HG03064 (cell line): ENCODE measurements around the gene OR4D5.

Experiments
- ATAC-seq: cut with Tn5 transposase; IDR thresholded peaks from one replicate; pipeline ENCODE4 v1.9.1; 2021; ENCODE audit warnings: low read depth; ENCODE audit not compliant: unreplicated experiment

OR4D5 gene

DNA sequence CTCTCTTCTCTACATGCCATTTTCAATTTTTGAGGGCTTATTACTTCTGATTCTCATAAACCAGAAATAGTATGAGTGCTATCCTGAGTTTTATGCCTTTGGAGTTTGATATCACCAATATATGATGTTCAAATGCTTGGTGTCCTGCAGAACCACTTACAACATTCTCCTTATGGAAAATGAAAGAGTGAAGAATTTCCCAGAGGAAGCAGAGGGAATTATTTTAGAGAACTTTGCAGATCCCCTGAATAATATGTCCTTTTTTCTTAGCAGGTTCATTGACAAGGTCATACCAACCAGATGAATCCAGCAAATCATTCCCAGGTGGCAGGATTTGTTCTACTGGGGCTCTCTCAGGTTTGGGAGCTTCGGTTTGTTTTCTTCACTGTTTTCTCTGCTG is at the start of gene OR4D5:
Gene OR4D5, plus strand, starts transcription at position 301 of the 400 bp plus-strand sequence. Its CDS starts 0 bp downstream, at position 301.
- ATAC-seq = no peak

DNA sequence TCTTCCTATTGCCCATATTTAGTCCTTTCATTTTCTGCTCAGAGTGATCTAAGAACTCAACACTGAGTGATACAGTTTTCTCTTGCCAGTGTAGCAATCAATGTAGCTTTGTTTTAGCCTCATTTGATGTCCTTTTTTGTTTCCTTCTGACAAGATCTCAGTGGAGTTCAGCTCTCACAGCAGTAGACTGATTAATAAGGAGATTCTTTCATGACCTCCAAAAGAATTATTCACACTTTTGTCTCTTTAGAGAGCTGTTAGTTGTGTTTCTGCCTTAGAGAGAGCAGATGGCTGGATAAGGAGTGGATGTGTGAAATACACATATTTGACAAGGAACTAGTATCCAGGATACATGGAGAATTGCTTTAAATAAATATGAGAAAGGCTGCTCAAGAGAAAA is 47.4 kb upstream of the OR4D5 start:
- no peak for ATAC-seq

DNA sequence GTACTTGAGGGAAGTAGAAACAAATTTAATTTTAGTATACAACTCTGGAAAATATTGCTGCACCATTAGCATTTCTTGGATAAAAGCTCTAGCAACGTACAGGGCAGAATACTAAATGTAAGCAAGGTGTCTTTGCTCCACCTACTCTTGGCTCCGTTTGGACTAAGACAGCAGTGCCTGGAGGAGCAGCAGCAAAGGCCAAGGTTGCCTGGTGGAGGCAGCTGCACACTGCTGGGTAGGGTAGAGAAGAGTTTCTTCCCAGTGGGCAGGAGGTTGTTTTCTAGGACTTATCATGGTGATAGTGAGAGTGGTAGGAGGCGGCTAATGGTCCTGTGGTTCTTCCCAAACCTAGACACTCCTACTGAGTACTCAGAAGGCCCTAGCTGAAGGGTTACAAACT is 39.6 kb upstream of the OR4D5 start:
- ATAC-seq = no peak

DNA sequence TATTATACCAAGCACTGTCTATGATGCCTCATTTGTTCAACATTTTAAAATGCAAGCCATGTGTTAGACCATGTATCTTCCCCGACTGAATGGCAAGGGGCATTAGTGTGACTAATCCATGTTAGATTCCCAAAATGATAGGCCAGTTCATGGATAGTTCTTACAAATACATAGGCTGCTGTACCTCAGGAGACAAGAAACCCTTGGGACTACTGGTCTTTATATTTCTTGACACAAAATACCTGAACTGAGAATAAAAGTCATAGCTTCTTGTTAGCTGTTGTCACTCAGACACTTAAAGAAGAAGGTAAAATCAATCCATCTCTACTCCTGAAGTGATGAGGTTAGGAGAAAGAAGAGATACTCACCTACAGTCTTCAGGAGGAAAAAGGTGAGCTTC is 37.5 kb upstream of the OR4D5 start, which contains the start of gene OR8D4:
Gene OR8D4, plus strand, starts transcription at position 301 of the 400 bp plus-strand sequence. CDS start 4,265 bp downstream, outside the sequence.
- ATAC-seq = no peak

DNA sequence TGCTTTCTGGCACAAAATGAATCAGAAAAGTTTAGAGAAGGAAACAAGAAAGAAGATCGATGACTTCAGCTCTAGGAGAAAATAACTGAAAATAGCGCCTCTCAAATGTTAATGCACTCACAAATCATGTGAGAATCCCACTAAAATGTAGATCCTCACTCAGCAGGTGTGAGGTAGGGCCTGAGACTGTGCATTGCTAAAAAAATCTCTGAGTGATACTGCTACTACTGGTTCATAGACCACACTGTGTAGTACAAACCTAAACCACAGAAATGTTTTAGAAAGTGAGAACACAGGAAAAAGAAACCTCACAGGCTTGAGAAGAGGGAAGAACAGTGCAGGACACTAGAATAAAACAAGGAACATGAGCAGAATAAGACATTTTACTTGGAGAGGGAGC is 35.5 kb upstream of the OR4D5 start:
- peak; percentile 56 for ATAC-seq

DNA sequence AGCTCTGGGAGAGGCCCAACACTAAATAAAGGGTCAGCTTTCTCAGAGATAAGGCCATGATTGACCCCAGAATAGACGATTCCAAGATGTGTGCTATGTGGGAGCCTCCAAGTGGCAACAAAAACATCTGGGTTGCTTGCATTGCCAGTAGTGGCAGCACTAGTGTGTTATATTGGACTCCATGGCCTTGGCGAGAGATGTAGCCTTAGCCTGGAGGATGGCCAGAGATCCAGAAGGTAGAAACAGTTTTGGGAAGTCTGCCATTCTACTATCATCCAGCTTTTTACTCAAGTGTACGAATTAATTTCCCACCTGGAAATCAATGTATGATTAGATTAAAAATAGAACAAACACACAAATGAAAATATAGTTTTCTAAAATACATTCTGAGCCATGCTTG is 34.5 kb upstream of the OR4D5 start:
- no peak for ATAC-seq

DNA sequence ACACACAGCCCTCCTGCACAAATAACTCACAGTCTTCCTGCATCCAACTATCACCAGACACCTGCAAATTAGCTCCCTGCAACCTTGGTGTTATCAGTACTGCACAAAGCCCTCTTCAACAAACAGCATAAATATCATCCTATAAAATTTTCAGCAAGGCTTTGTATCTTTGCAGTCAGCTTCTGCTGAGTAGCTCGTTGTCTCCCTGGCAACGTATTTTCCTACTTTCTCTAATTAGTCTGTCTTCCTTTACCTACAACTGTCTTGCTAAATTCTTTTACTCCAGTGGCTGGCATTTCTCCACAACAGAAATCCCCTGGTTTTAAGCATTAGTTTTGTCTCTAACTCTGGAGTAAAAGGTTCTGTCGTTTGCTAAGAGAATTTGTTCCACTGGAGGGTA is 33.6 kb upstream of the OR4D5 start:
- ATAC-seq = no peak

DNA sequence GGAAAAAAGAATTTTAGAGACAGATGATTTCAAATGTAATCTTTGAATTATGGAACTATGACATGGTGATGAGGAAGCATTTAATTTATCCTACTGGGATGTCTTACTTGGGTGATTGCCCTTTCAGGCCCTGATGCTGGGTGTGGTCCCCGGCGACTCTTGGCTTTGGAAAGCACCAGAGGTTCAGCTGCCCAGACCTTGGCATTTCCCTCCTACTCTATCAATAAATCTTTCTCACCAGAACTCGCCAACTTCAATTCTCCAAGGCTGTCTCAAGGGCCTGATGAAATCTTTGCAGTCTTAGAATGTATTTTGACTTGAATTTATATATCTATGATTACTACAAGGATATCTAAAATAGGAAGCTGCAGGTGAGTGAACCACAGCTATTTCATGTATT is 18.5 kb upstream of the OR4D5 start:
- no peak for ATAC-seq

DNA sequence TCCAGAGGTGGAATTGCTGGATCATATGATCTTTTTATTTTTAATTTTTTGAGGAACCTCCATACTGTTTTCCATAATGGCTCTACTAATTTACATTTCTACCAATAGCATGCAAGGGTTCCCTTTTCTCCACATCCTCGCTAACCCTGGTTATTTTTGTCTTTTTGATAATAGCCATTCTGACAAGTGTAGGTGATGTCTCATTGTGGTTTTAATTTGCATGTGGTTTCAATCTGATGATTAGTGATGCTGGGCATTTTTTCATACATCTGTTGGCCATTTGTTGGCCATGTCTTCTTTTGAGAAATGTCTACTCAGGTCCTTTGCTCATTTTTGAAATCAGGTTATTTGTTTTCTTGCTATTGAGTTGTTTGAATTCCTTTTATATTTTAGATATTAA is 15.4 kb upstream of the OR4D5 start:
- ATAC-seq = no peak

DNA sequence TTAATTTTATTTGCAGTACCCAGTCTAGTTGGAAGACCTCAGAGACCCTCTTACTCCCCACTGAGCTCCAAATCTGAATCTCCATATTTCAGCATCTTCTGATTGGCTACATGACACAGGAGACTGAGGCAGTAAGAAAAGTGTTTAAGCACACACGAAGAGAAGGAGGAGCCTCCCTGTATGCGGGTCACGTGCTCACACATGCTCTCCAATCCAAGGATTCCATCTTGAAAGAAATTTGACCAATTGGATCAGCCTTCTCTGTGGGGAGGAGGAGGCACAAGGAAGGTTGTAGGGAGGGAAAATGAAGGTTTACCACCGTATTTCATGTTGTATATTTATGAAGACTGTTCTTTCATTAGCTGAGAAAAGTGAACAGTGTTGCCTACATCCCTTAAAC is 3.0 kb downstream of the OR4D5 start:
- ATAC-seq = no peak

DNA sequence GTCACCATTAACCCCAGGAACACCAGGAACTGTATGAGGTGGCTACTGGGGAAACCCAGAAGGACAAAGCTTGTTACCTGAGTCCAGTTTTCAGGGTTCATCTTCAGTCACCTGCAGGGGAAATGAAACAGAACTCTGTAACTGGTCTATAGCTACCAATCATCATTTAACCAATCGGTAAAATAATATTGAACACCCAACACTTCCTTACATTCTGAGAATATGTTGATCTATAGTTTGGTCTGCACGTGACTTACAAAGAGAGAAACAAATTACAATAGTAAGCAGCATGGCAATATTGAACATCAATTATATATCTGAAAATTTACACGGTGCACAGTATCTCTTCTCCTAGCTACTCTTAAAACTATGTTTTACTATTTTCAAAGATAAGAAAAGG is 4.3 kb downstream of the OR4D5 start, which contains the start of gene OR6T1:
Gene OR6T1, minus strand, starts transcription at position 101 of the 400 bp plus-strand sequence. Its CDS starts 0 bp downstream, at position 101.
- ATAC-seq = no peak

DNA sequence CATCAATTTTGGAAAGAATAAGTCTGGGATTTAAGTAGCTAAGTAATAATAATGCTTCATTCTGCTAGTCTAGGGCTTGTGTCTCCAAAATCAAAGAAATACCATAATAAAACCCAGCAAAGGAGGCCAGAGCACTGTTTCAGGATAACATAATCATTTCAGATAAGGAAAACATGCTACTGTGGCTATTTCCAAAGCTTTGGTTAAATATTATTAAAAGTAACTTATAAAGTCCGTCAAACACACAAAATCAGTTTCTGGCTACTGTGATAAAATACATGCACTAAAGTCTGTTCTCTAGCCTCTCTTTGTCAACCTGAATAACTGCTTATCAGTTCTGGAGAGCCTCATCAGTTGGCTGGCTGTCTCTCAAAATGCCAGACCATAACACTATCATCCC is 5.7 kb downstream of the OR4D5 start:
- no peak for ATAC-seq

DNA sequence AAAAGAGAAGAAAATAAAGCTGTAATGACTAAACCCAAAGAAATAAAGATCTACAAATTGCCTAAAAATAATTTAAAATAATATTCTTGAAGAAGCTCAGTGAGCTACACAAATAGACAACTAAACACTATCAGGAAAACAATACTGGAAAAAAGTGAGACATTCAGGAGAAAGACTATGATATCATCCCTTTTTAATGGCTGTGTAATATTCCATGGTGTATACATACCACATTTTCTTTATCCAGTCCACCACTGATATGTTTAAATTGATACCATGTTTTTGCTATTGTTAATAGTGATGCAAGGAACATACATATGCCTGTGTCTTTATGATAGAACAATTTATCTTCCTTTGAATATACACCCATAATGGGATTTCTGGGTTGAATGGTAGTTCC is 17.3 kb downstream of the OR4D5 start:
- no peak for ATAC-seq

DNA sequence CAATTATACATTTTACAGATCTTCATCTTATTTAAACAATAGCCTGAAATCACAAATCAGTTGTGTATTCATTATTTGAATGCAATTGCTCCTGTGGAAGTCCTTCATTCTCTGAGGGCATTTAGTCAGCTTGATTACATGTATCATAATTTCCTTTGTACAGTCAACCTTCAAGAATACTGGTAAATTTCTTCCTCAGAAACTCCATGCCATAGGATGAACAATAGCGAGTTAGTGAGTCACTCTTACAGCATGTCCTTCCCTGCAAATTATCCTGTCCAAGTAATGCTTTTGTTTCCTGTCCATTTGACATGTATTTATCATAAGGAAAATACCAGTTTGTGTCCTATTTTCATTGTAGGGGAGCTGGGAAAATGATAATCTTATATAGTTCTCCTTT is 34.4 kb downstream of the OR4D5 start:
- no peak for ATAC-seq

DNA sequence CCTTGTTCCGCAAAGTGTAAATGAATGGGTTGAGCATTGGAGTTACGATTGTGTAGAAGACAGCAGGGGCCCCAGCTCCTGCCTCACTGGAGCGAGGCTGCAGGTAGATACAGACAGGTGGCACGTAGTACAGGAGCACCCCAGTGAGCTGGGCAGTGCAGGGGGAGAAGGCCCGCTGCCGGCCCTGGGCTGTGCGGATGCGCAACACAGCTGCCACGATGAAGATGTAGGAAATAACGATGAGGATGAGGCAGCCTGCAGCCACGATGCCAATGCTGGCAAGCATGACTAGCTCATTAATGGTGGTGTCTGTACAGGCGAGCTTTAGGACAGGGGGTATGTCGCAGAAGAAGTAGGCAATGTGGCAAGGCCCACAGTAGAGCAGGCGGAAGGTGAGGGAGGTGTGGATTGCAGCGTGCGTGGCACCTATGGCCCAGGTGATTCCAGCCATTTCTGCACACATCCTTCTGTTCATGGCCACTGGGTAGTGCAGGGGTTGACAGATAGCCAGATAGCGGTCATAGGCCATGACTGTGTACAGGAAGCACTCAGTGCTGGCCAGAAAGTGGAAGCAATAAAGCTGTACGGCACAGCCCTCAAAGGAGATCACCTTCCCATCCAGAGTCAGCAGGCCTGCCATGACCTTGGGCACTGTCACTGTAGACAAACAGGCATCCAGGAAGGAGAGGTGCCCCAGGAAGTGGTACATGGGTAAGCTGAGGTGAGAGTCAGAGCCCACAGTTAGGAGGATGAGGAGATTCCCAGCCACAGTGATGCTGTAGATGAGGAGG is 37.5 kb downstream of the OR4D5 start:
- no peak for ATAC-seq

DNA sequence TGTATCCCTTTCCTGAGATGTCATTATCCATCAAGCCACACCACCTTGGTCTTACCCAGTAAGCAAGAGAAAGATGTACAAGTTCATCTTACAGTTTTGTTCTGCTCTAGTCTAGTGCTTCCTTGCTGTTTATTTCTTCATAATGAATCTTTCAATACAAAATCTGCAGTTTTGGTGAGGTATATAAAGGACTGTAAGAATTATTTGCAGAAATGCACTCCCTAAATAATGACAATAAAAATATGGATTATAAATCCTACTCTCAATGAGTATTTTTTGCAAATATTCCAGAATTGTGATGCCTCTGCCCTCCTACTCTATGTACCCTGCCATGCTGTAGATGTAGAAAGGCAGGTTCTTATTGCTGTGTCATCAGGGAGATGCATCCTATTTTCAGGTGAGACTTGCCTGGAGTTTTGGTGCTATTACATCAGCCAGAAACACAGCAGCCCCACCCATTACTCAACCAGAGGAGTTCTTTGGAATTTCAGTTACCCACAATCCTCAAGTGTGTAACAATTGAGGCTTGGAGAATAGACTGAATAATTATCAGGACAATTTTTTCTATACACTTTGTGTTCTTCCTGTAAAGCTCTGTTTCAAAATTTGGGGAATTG is 38.4 kb downstream of the OR4D5 start, which contains the start of gene OR10S1:
Gene OR10S1, minus strand, starts transcription at position 51 of the 617 bp plus-strand sequence. CDS start 117 bp downstream, outside the sequence.
- no peak for ATAC-seq

DNA sequence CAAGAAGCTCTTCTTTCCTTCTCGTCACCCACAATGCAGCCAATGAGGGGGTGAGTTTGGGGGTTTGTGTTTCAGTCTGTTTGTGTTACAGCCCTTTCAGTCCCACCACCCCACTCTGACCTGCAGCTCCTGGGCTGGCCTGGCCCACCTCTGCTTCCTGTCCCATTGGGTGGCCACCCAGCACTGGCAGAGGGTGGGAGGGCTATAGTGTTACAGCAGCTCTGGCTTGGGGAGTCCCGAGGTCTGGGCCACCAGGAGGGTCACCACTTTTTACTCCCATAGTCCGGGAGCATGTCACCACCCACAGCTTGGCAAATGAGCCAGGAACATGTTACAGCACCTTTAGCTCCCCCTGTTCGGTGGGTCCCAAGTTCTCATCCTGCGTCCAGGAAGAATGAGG is 39.9 kb downstream of the OR4D5 start:
- ATAC-seq = no peak
